Esophagus muscularis mucosa (tissue), 4 donors: ENCODE measurements around the gene TMEM81. TPM values are rescaled to one million over a fixed set of nuclear protein-coding genes. Genes with fewer than 3 reads are reported as not detected.

ENCODE experiments used
- DNase-seq: peaks from one replicate; pipeline ENCODE4 v3.0.0-alpha.2; 2017; ENCODE audit errors: extremely low spot score
- H3K27ac ChIP-seq, 4 donors: fragments of 200-600 bp; sonication (generic); replicated peaks in 1 of 4; 1 replicate in 3 of 4; 2 replicates in 1 of 4; pipeline ENCODE4 v1.5.1; 2016 to 2019; ENCODE audit warnings: mild to moderate bottlenecking in 1 of 4
- H3K27me3 ChIP-seq, 4 donors: fragments of 200-600 bp; sonication (generic); one replicate each; pipeline versions ENCODE4 v1.5.1 to v1.6.0; 2016 to 2019
- H3K36me3 ChIP-seq, 4 donors: fragments of 200-600 bp; sonication (generic); one replicate each; pipeline ENCODE4 v1.5.1; 2016 to 2019
- H3K4me1 ChIP-seq, 4 donors: fragments of 200-600 bp; sonication (generic); one replicate each; pipeline ENCODE4 v1.5.1; 2016 to 2019
- H3K4me3 ChIP-seq, 4 donors: fragments of 200-600 bp; sonication (generic); 1 replicate in 2 of 4; 2 replicates in 2 of 4; pipeline ENCODE4 v1.5.1; 2016 to 2019; ENCODE audit warnings: mild to moderate bottlenecking in 4 of 4, moderate library complexity in 1 of 4
- H3K9me3 ChIP-seq, 4 donors: fragments of 200-600 bp; sonication (generic); 1 replicate in 3 of 4; 2 replicates in 1 of 4; pipeline ENCODE4 v1.5.1; 2016 to 2019
- EP300 ChIP-seq: sonication (generic); formaldehyde crosslinking; IDR thresholded peaks from one replicate; pipeline ENCODE4 v1.6.1; 2017; ENCODE audit warnings: antibody characterized with exemption
- POLR2A ChIP-seq: fragments of 450-650 bp; IDR thresholded peaks from one replicate; pipeline ENCODE4 v1.6.1; 2017; ENCODE audit warnings: antibody characterized with exemption, moderate library complexity, mild to moderate bottlenecking, low read depth
- POLR2AphosphoS5 ChIP-seq, 2 donors: sonication (generic); formaldehyde crosslinking; IDR thresholded peaks; one replicate each; pipeline ENCODE4 v1.6.1; 2017; ENCODE audit warnings: antibody characterized with exemption in 2 of 2
- WGBS: methylation state at CpG from one replicate; pipeline ENCODE4 v1.1.5; 2018; 5-methylcytosine and 5-hydroxymethylcytosine counted together
- intact Hi-C: fragments of 100-400 bp; cut with DNase I; formaldehyde crosslinking; loops from one replicate; pipeline ENCODE4 v1.15.1; 2023
- total RNA-seq, 4 donors: library from RNA; depleted of rRNA; stranded (reverse); fragments of >200 nt; gene quantifications; one replicate each; pipeline versions ENCODE4 v1.1.0 to v1.2.1, GENCODE V29; 2016
- TF ChIP-seq, protein P1 (sequence below), 3 experiments: fragments of 200-600 bp in 2 of 3; fragments of 450-650 bp in 1 of 3; sonication (generic) in 2 of 3; IDR thresholded peaks; one replicate each; pipeline ENCODE4 v1.5.1; 2017 to 2019; ENCODE audit warnings: antibody characterized with exemption in 3 of 3, mild to moderate bottlenecking in 2 of 3, moderate library complexity in 1 of 3

TMEM81 gene
- total RNA-seq, 4 donors from 2014 or later = 0.99 to 2.1 (median 1.2) TPM

DNA sequence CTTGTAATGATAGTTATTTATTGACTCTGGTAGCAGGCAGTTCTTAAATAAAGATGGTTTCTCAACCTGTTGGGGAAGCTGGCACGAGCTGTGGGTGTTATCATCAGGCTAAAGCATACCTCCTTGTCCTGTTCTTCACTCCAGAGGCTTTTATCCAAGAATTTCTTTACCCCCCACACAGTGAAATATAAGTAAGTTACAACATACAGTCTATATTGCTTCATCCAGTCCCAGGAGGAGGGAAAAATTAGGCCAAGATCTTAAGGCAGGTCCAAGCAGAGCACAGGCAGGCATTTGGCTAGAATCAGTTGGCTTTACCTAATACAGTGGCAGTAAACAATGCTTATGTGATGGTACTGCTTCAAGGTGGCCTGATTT, 6.3 kb downstream of the TMEM81 start:
- TF ChIP-seq, protein P1, sequence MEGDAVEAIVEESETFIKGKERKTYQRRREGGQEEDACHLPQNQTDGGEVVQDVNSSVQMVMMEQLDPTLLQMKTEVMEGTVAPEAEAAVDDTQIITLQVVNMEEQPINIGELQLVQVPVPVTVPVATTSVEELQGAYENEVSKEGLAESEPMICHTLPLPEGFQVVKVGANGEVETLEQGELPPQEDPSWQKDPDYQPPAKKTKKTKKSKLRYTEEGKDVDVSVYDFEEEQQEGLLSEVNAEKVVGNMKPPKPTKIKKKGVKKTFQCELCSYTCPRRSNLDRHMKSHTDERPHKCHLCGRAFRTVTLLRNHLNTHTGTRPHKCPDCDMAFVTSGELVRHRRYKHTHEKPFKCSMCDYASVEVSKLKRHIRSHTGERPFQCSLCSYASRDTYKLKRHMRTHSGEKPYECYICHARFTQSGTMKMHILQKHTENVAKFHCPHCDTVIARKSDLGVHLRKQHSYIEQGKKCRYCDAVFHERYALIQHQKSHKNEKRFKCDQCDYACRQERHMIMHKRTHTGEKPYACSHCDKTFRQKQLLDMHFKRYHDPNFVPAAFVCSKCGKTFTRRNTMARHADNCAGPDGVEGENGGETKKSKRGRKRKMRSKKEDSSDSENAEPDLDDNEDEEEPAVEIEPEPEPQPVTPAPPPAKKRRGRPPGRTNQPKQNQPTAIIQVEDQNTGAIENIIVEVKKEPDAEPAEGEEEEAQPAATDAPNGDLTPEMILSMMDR (IDR thresholded peaks at IDR 0.05) = no peak
- TF ChIP-seq POLR2AphosphoS5 (IDR thresholded peaks at IDR 0.05) (no peak), EP300 (no peak), POLR2A (no peak)
- Histone ChIP-seq H3K36me3 (peaks cover 0 to 10% (median under 1%) of the 10 kb centered on the region in 4 donors), H3K9me3 (no peaks in the 10 kb centered on the region), H3K27ac (no peak overlapping the region), H3K4me3 (no peak overlapping the region), H3K27me3 (no peaks in the 10 kb centered on the region), H3K4me1 (peaks cover 0 to 10% (median 6%) of the 10 kb centered on the region in 4 donors)
- intact Hi-C loops = no loop called here
- no peak for DNase-seq
- 94% methylated on average over 1 of the region's 1 CpG for WGBS

DNA sequence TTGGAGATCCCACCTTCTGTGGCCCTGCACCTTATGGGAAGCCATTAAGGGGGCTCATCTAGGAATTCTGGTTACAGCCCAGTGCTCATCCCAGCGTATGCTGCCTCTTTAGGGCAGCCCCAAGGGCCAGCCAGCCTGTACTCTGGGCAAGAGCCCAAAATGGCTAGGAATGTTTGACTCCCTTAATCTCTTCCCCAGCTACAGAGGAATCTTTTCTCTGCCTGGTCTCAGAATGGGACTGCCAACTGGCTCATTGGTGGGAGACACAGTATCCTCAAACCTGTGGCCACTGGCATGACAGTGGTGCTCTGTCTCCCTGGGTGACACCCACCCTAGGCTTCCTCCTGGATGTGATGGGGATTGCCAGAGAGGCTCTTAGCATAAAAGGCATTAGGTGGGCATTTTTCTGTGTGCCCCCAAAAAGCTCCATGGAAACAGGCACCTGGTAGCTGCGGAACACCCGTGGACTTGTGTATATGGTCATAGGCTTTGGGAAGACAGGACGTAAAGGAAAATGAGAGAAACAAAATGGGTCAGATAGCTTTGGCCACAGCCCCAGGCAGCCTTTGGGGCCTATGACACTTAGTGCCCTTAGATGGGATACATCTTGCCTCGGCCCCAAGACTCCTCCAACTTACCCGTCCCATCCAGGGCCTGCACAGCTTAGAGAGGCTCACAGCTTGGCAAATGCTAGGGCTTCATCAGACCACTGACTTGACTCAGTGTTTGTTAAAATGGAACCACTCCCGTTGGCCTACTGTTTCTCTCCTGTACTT, 6.9 kb downstream of the TMEM81 start:
- Histone ChIP-seq H3K4me3 (no peak overlapping the region), H3K27ac (no peak overlapping the region), H3K27me3 (no peaks in the 10 kb centered on the region), H3K36me3 (peaks cover 0 to 7% (median 0%) of the 10 kb centered on the region in 4 donors), H3K9me3 (no peaks in the 10 kb centered on the region), H3K4me1 (peaks cover 0 to 10% (median 6%) of the 10 kb centered on the region in 4 donors)
- TF ChIP-seq POLR2AphosphoS5 (IDR thresholded peaks at IDR 0.05) = no peak
- no peak for TF ChIP-seq POLR2A
- no peak for DNase-seq
- intact Hi-C loops = no loop called here
- WGBS = 95% methylated on average over 6 of the region's 7 CpGs

DNA sequence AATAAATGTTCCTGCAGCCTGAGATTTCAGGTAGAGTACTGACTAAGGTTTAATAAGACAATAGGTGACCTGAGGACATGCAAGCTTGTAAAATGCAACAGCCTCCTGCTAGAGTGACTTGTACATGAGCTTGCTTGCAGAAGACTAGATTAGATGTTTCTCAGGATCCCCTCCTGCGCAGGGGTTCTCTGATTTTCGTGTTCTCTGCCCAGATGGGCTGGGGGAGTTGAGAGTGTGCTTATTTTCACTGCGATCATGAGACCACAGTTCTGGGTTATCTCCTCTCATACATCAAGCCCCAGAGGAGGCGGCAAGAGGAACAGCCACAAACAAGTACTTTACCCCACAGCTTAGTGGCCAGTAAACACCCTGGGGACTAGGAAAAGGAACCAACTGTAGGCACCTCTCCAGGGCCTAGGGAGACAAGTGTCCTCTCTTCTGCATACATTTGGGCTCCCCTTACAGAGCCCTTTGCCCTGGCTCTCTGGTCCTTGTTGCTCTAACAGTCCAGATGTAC, 8.0 kb downstream of the TMEM81 start:
- no peak overlapping the region for H3K4me3 ChIP-seq
- intact Hi-C loops = no loop called here
- H3K36me3 ChIP-seq = no peaks in the 10 kb centered on the region
- no peaks in the 10 kb centered on the region for H3K27me3 ChIP-seq
- H3K9me3 ChIP-seq = no peaks in the 10 kb centered on the region
- TF ChIP-seq, protein P1 (IDR thresholded peaks at IDR 0.05) = no peak
- TF ChIP-seq POLR2AphosphoS5 (IDR thresholded peaks at IDR 0.05) (no peak), EP300 (no peak), POLR2A (no peak)
- H3K4me1 ChIP-seq = peaks cover 0 to 10% (median 6%) of the 10 kb centered on the region in 4 donors
- no peak for DNase-seq
- H3K27ac ChIP-seq = no peak overlapping the region
- WGBS = 94% methylated on average over 4 of the region's 4 CpGs

DNA sequence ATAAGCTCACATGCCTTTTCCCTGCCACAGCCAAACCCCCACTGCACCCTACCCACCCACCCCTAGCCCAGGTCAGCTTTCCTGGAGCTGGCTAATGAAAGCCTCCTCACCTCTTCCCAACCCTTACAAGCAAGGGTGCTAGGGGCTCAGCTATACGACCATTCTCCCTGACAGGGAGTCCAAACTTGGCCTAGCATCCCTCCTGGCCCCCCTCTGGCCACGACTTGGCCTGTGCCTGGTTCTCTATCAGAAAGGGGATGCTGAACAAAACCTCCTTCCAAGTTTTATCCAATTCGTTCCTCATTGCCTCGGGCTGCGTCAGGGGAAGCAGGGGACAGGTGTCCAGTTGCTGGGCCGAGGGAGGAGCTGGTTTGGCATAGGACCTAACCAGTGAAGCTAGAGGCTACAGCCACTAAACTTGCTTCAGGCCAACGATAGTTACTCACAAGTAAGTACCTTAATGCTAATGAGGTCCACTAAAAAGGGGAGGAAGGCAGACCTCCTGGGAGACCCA, 8.6 kb downstream of the TMEM81 start:
- TF ChIP-seq, protein P1 (IDR thresholded peaks at IDR 0.05) = no peak
- TF ChIP-seq POLR2AphosphoS5 (IDR thresholded peaks at IDR 0.05) (no peak), EP300 (no peak), POLR2A (no peak)
- no peaks in the 10 kb centered on the region for H3K9me3 ChIP-seq
- no peak for DNase-seq
- WGBS = 62% methylated on average over 6 of the region's 7 CpGs
- peaks cover 0 to 10% (median 6%) of the 10 kb centered on the region in 4 donors for H3K4me1 ChIP-seq
- H3K36me3 ChIP-seq = no peaks in the 10 kb centered on the region
- H3K4me3 ChIP-seq = no peak overlapping the region
- no peak overlapping the region for H3K27ac ChIP-seq
- intact Hi-C loops = no loop called here
- H3K27me3 ChIP-seq = no peaks in the 10 kb centered on the region

DNA sequence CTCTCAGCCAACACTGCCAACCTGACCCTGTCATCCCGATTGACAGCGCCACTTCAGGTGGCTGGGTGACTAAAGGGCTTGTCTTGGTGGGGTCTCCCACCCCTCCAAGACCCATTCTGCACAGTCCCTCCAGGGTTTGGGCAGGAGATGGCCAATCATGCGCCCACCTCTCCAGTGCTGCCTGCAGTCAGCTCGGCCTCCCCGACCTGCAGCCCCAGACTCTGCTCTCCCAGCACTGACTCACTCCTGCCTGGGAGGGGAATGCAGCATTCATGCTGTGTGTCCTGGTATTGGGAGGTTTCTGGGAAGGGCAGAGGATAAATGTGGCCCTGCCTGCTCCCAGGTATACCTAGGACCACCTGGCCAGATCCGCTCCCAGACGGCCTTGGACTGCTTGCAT, 9.7 kb downstream of the TMEM81 start:
- H3K4me1 ChIP-seq = peaks cover 0 to 10% (median 6%) of the 10 kb centered on the region in 4 donors
- intact Hi-C loops = no loop called here
- H3K27me3 ChIP-seq = no peaks in the 10 kb centered on the region
- H3K27ac ChIP-seq = no peak overlapping the region
- WGBS = 100% methylated on average over 4 of the region's 7 CpGs
- no peaks in the 10 kb centered on the region for H3K36me3 ChIP-seq
- no peak for DNase-seq
- TF ChIP-seq POLR2AphosphoS5 (IDR thresholded peaks at IDR 0.05) (no peak), POLR2A (no peak), EP300 (no peak)
- TF ChIP-seq, protein P1 (IDR thresholded peaks at IDR 0.05) = no peak
- H3K9me3 ChIP-seq = no peaks in the 10 kb centered on the region
- no peak overlapping the region for H3K4me3 ChIP-seq
